ENCODE results near the gene SMARCD3. TPM values are rescaled to one million over a fixed set of nuclear protein-coding genes. Genes with fewer than 3 reads are reported as not detected.

Gene SMARCD3
- total and polyA plus RNA-seq, 2 of the 13 experiments (the other 11 are each of a cell fraction or from before 2014, with no cell fraction given): 0.20 to 0.62 TPM

GRCh38 chr7:151245360-151246101 lies 3.0 kb downstream of the SMARCD3 start (continued):
- TF ChIP-seq PATZ1 (CRISPR knock-in tag; IDR thresholded peaks at IDR 0.05) (peak; percentile 46; the same call in 1 of the 2 replicates), HIC2 (CRISPR knock-in tag; IDR thresholded peaks at IDR 0.05; ENCODE audit: low read depth) (peak; percentile 28; the same call in 1 of the 2 replicates), HNRNPK (IDR thresholded peaks at IDR 0.05; ENCODE audit: low read depth, low read length, poor library complexity, severe bottlenecking) (peak; percentile 24), FOXA1 (IDR thresholded peaks at IDR 0.05) (no peak), FOXA1 (CRISPR knock-in tag; IDR thresholded peaks at IDR 0.05) (no peak), SRF (IDR thresholded peaks at IDR 0.05; ENCODE audit: low read depth, low read length) (peak; percentile 66), ZNF646 (CRISPR knock-in tag; IDR thresholded peaks at IDR 0.05) (no peak), ZNF260 (CRISPR knock-in tag; IDR thresholded peaks at IDR 0.05; ENCODE audit: borderline replicate concordance, low read depth) (no peak), ZNF430 (CRISPR knock-in tag; IDR thresholded peaks at IDR 0.05) (no peak), HOXA3 (CRISPR knock-in tag; IDR thresholded peaks at IDR 0.05) (no peak), ATF7-NPFF (CRISPR knock-in tag; IDR thresholded peaks at IDR 0.05; ENCODE audit: low read depth) (0 out of 2 replicates have a peak, but pooled peaks have one; percentile 23), SIN3A (IDR thresholded peaks at IDR 0.05; ENCODE audit: borderline replicate concordance, low read depth, low read length) (no peak), TOE1 (CRISPR knock-in tag; IDR thresholded peaks at IDR 0.05) (no peak), MAX (IDR thresholded peaks at IDR 0.05) (peak; percentile 41; the same call in 1 of the 2 replicates), YY1 (IDR thresholded peaks at IDR 0.05; ENCODE audit: insufficient read depth, insufficient replicate concordance, low read depth, low read length) (peak; percentile 45)
- TF ChIP-seq, protein P1, sequence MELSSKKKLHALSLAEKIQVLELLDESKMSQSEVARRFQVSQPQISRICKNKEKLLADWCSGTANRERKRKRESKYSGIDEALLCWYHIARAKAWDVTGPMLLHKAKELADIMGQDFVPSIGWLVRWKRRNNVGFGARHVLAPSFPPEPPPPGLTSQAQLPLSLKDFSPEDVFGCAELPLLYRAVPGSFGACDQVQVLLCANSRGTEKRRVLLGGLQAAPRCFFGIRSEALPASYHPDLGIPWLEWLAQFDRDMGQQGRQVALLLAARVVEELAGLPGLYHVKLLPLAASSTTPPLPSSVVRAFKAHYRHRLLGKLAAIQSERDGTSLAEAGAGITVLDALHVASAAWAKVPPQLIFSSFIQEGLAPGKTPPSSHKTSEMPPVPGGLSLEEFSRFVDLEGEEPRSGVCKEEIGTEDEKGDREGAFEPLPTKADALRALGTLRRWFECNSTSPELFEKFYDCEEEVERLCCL (CRISPR knock-in tag; IDR thresholded peaks at IDR 0.05; ENCODE audit: borderline replicate concordance): no peak

Data from HepG2 (cell line).